Caco-2 (cell line): ENCODE measurements around the gene LEUTX. TPM values are rescaled to one million over a fixed set of nuclear protein-coding genes. Genes with fewer than 3 reads are reported as not detected.
A peak's percentile ranks its signal among the peaks of the same experiment; 100 is the strongest.

ENCODE experiments used
- BruUV-seq: library from RNA; stranded (reverse); fragments of 400-500 nt; replicated peaks from 2 replicates; lab custom pipeline; 2021; lab: Mats Ljungman, UMichigan
- CTCF ChIA-PET: fragments of 300-600 bp; sonication (Branson Sonifier 250); formaldehyde crosslinking; loops from one replicate; lab custom pipeline; 2022; ENCODE audit warnings: antibody characterized with exemption; lab: Charles Lee
- POLR2A ChIA-PET: fragments of 300-600 bp; sonication (Branson Sonifier 250); formaldehyde crosslinking; loops from one replicate; lab custom pipeline; 2022; ENCODE audit warnings: antibody characterized with exemption; lab: Charles Lee
- DNase-seq, 2 experiments: peaks; one replicate each; pipeline versions ENCODE4 v3.0.0 to v3.0.0-alpha.2; 2020 to 2022
- H3K27me3 ChIP-seq: replicated peaks from 2 replicates; pipeline ENCODE4 v1.6.0; 2011; ENCODE audit warnings: low read length; ENCODE audit not compliant: control insufficient read depth, insufficient read depth
- H3K36me3 ChIP-seq: 2 replicates; pipeline ENCODE4 v1.5.1; 2011; ENCODE audit warnings: low read length; ENCODE audit not compliant: control insufficient read depth, insufficient read depth
- H3K4me1 ChIP-seq: fragments of 250-450 bp; sonication (Bioruptor Pico); 2 replicates; pipeline ENCODE4 v1.5.1; 2020; ENCODE audit warnings: mild to moderate bottlenecking
- H3K4me3 ChIP-seq: 2 replicates; pipeline ENCODE4 v1.5.1; 2011; ENCODE audit warnings: low read depth, mild to moderate bottlenecking, control low read depth, low read length
- H3K9me3 ChIP-seq: fragments of 250-450 bp; sonication (Bioruptor Pico); 2 replicates; pipeline ENCODE4 v1.5.1; 2020; ENCODE audit warnings: mild to moderate bottlenecking, moderate library complexity
- H3K27ac Mint-ChIP-seq: one replicate; pipeline ENCODE4 v1.8.0; 2022; ENCODE audit warnings: mixed read lengths; ENCODE audit not compliant: unreplicated experiment
- H3K27me3 Mint-ChIP-seq: one replicate; pipeline ENCODE4 v1.8.0; 2022; ENCODE audit warnings: mixed read lengths; ENCODE audit not compliant: insufficient read depth, unreplicated experiment
- H3K36me3 Mint-ChIP-seq: one replicate; pipeline ENCODE4 v1.8.0; 2022; ENCODE audit warnings: mild to moderate bottlenecking, mixed read lengths; ENCODE audit not compliant: insufficient read depth, unreplicated experiment
- H3K4me1 Mint-ChIP-seq: one replicate; pipeline ENCODE4 v1.8.0; 2022; ENCODE audit warnings: low read depth, mixed read lengths; ENCODE audit not compliant: unreplicated experiment
- H3K4me3 Mint-ChIP-seq: one replicate; pipeline ENCODE4 v1.8.0; 2022; ENCODE audit warnings: mild to moderate bottlenecking, moderate library complexity, mixed read lengths; ENCODE audit not compliant: unreplicated experiment
- H3K9me3 Mint-ChIP-seq: one replicate; pipeline ENCODE4 v1.8.0; 2022; ENCODE audit warnings: mixed read lengths; ENCODE audit not compliant: unreplicated experiment
- CTCF ChIP-seq, 2 experiments: fragments of 200-600 bp in 1 of 2; IDR thresholded peaks; 1 replicate in 1 of 2; 2 replicates in 1 of 2; pipeline versions ENCODE4 v1.5.1 to v1.8.0; 2011 to 2022; ENCODE audit warnings: antibody characterized with exemption in 1 of 2, control low read depth in 1 of 2, inconsistent platforms in 1 of 2, low read depth in 1 of 2, low read length in 1 of 2, mild to moderate bottlenecking in 1 of 2, moderate library complexity in 1 of 2; ENCODE audit not compliant: insufficient read depth in 1 of 2, severe bottlenecking in 1 of 2, unreplicated experiment in 1 of 2
- intact Hi-C: fragments of 100-400 bp; cut with micrococcal nuclease; formaldehyde crosslinking; loops from one replicate; pipeline ENCODE4 v1.10.0; 2022; ENCODE audit not compliant: unreplicated experiment
- microRNA-seq: library from miRNA; unstranded; fragments of <30 nt; microRNA quantifications from one replicate; pipeline ENCODE4 v1.2.0, GENCODE V29; 2022
- total RNA-seq: library from RNA; stranded (reverse); gene quantifications from 2 replicates; pipeline ENCODE4 v1.2.3, GENCODE V29; 2022

The LEUTX gene
- total RNA-seq, 1 experiment from 2014 or later, result not detected

GRCh38 chr19:39834287-39834841 lies 55.7 kb downstream of the LEUTX start:
- ChIA-PET CTCF (interaction anchor here (0.7 to 1.1 kb wide), 2 partner anchors 12 to 136 kb away, joined by 5 to 6 read pairs; partner anchors contain the start of gene FBL), POLR2A (no interaction called here)
- intact Hi-C loops, result no loop called here
- Mint-ChIP-seq H3K36me3 (peaks cover 75% of the 10 kb centered on the region), H3K4me1 (peaks cover 3% of the 10 kb centered on the region), H3K27me3 (no peaks in the 10 kb centered on the region), H3K27ac (peak overlapping the region; percentile 65), H3K9me3 (no peaks in the 10 kb centered on the region), H3K4me3 (peak overlapping the region; percentile 44)
- Histone ChIP-seq H3K9me3 (no peaks in the 10 kb centered on the region), H3K4me1 (no peaks in the 10 kb centered on the region), H3K27me3 (no peaks in the 10 kb centered on the region), H3K36me3 (peaks cover 6% of the 10 kb centered on the region), H3K4me3 (no peak overlapping the region)
- BruUV-seq, result no TSS peak
- no peak for TF ChIP-seq CTCF (IDR thresholded peaks at IDR 0.05; ENCODE audit: insufficient read depth in 1 of 2, low read depth in 1 of 2, low read length in 1 of 2, severe bottlenecking in 1 of 2, unreplicated experiment in 1 of 2)
- DNase-seq, result no peak

Small RNA genes lying within 50 kb of the gene (microRNA-seq; reads per million reads assigned to microRNA genes)
- gene MIR6719, result not detected

Other genes starting within 250 kb of the LEUTX start
- 2.1 and 2.8 TPM in 2 replicates for gene EID2B, start 246.0 kb upstream of the LEUTX start, total RNA-seq
- gene EID2, start 238.7 kb upstream of the LEUTX start, total RNA-seq, result 21.7 and 26.3 TPM in 2 replicates
- not detected in 2 replicates for gene LGALS13, start 176.3 kb upstream of the LEUTX start, total RNA-seq
- gene LGALS16, start 122.9 kb upstream of the LEUTX start, total RNA-seq, result not detected in 2 replicates
- 1.2 and 2.4 TPM in 2 replicates for gene LGALS14, start 74.4 kb upstream of the LEUTX start, total RNA-seq
- gene CLC, start 40.8 kb upstream of the LEUTX start, total RNA-seq, result not detected in 2 replicates
- 4.8 and 5.4 TPM in 2 replicates for gene DYRK1B, start 55.3 kb downstream of the LEUTX start, total RNA-seq
- 374 and 411 TPM in 2 replicates for gene FBL, start 67.5 kb downstream of the LEUTX start, total RNA-seq
- gene FCGBP, start 155.8 kb downstream of the LEUTX start, total RNA-seq, result 0.16 and 0.26 TPM in 2 replicates
- 183 and 196 TPM in 2 replicates for gene PSMC4, start 192.3 kb downstream of the LEUTX start, total RNA-seq
- gene ZNF546, start 218.2 kb downstream of the LEUTX start, total RNA-seq, result 0.98 and 1.0 TPM in 2 replicates